Measurements from ENCODE around the gene CMKLR1. TPM values are rescaled to one million over a fixed set of nuclear protein-coding genes. Genes with fewer than 3 reads are reported as not detected.

Gene CMKLR1
- total RNA-seq, 3 donors from 2014 or later (not counting 1 experiment from before 2014, with no cell fraction given) = 40.7 to 99.1 (median 63.2) TPM

- no peak overlapping the region for H3K27ac Mint-ChIP-seq
- intact Hi-C loops (cut with micrococcal nuclease) = no loop called here
- H3K4me3 ChIP-seq (ENCODE audit: low read length) = no peak overlapping the region
- no peaks in the 10 kb centered on the region for H3K36me3 ChIP-seq (ENCODE audit: control insufficient read depth, insufficient read depth, low read length)
- H3K36me3 Mint-ChIP-seq = no peaks in the 10 kb centered on the region
- no peak for TF ChIP-seq CTCF (IDR thresholded peaks at IDR 0.05)
- DNase-seq = no peak
- no peak overlapping the region for H3K4me3 Mint-ChIP-seq
- no peaks in the 10 kb centered on the region for H3K27me3 ChIP-seq (ENCODE audit: control insufficient read depth, insufficient read depth, low read length)
- peaks cover 10% of the 10 kb centered on the region for H3K4me1 ChIP-seq (ENCODE audit: control insufficient read depth, insufficient read depth, low read length)
- ATAC-seq = no peak
- peaks cover 26 to 30% of the 10 kb centered on the region in 2 donors for H3K4me1 Mint-ChIP-seq
- no peaks in the 10 kb centered on the region for H3K9me3 Mint-ChIP-seq
- no peaks in the 10 kb centered on the region for H3K9me3 ChIP-seq (ENCODE audit: control insufficient read depth, insufficient read depth, low read length)
- H3K27me3 Mint-ChIP-seq (ENCODE audit: low read depth in 2 of 2) = no peaks in the 10 kb centered on the region
- no peak overlapping the region for H3K27ac ChIP-seq (ENCODE audit: low read length)
Measured at GRCh38 chr12:108277613-108278012, 61.5 kb downstream of the CMKLR1 start.

DNA sequence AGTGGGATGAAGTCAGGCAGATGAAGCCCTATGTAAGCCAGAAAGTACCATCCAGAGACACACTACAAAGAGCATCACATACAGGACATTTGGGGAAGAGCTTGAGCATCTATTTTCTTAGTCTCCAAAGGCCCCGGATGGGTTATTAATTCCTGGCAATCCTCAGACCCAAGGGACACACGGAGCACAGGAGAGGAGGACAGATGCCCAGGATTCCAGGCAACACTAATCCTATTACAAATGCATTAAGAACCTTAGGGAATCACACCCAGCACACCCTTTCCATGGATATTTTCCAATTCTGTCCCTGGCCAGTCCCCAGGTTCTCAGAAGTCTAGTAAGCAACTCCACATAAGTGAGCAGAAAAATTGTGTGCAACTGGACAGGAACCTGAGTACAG lies 65.9 kb downstream of the CMKLR1 start:
- Mint-ChIP-seq H3K27ac (no peak overlapping the region), H3K4me1 (peaks cover 22 to 24% of the 10 kb centered on the region in 2 donors), H3K27me3 (ENCODE audit: low read depth in 2 of 2) (no peaks in the 10 kb centered on the region), H3K4me3 (no peak overlapping the region), H3K36me3 (no peaks in the 10 kb centered on the region), H3K9me3 (no peaks in the 10 kb centered on the region)
- intact Hi-C loops (cut with micrococcal nuclease) = no loop called here
- ATAC-seq (no peak), DNase-seq (no peak)
- TF ChIP-seq CTCF (IDR thresholded peaks at IDR 0.05) = no peak
- Histone ChIP-seq H3K27me3 (ENCODE audit: control insufficient read depth, insufficient read depth, low read length) (no peaks in the 10 kb centered on the region), H3K4me3 (ENCODE audit: low read length) (no peak overlapping the region), H3K9me3 (ENCODE audit: control insufficient read depth, insufficient read depth, low read length) (no peaks in the 10 kb centered on the region), H3K27ac (ENCODE audit: low read length) (no peak overlapping the region), H3K4me1 (ENCODE audit: control insufficient read depth, insufficient read depth, low read length) (peaks cover 6% of the 10 kb centered on the region), H3K36me3 (ENCODE audit: control insufficient read depth, insufficient read depth, low read length) (no peaks in the 10 kb centered on the region)
- 79% methylated on average over 2 of the region's 2 CpGs for WGBS (ENCODE audit: insufficient coverage)

DNA sequence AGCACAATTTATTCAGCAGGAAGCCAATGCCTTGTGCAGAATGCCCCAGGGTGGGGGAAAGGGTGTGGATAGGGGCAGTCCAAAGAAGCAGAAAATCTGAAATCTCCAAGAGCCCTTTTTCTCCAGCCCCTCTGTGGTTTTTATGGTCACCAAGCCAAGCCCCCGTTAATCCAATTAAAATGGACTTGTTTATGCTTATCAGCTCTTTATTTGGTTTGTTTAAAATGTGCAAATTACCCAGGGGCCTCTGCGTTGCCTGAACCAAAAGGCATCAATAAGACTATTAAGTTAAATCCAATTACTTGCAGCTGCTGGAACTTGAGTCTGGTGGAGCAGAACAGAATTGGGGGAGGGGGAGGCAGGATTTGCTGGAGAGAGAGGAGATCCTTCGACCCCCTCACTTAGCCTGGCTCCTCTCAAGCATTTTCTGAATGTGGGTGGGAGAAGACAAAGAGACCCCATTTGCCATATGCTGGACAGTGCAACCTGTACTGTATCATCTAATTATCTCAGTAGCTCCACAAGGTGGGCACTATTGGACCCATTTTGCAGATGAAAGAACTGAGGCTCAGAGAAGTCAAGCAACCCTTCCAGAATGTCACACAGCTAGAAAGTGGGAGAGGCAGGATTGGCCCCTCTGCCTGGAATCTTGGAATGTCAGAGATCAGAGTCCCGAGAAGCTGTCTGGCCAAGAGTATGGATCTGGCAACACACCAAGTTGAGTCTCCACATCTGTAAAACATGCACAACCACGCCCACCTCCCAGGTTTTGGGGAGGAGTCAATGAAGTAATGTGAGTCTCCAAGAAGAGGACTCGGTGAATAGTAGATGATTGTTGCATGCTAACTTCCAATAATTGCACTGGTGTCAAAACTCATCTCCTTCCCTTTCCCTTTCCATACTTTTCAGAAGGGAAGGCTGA lies 66.9 kb downstream of the CMKLR1 start:
- H3K27ac Mint-ChIP-seq = no peak overlapping the region
- no peak overlapping the region for H3K4me3 Mint-ChIP-seq
- H3K36me3 Mint-ChIP-seq = no peaks in the 10 kb centered on the region
- ATAC-seq = no peak
- Histone ChIP-seq H3K9me3 (ENCODE audit: control insufficient read depth, insufficient read depth, low read length) (no peaks in the 10 kb centered on the region), H3K27me3 (ENCODE audit: control insufficient read depth, insufficient read depth, low read length) (no peaks in the 10 kb centered on the region), H3K27ac (ENCODE audit: low read length) (no peak overlapping the region), H3K4me1 (ENCODE audit: control insufficient read depth, insufficient read depth, low read length) (peaks cover 6% of the 10 kb centered on the region), H3K4me3 (ENCODE audit: low read length) (no peak overlapping the region), H3K36me3 (ENCODE audit: control insufficient read depth, insufficient read depth, low read length) (no peaks in the 10 kb centered on the region)
- no peaks in the 10 kb centered on the region for H3K27me3 Mint-ChIP-seq (ENCODE audit: low read depth in 2 of 2)
- intact Hi-C loops (cut with micrococcal nuclease) = no loop called here
- TF ChIP-seq CTCF (IDR thresholded peaks at IDR 0.05) = no peak
- no peaks in the 10 kb centered on the region for H3K9me3 Mint-ChIP-seq
- no peak for DNase-seq
- WGBS (ENCODE audit: insufficient coverage) = 84% methylated on average over 4 of the region's 6 CpGs
- peaks cover 22 to 24% of the 10 kb centered on the region in 2 donors for H3K4me1 Mint-ChIP-seq

DNA sequence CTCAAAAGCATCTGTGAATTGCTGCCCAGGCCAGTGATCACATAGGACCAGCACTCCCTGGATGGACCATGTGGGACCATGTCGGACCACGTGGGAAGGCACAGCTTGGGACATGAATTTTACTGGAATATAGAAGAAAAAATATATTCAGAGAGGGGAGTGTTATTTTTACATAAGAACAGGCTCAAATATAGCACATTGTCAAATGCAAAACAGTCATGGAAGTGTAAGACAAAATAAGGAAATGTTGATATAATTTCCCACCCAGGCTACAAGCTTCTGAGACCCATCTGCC lies 68.3 kb downstream of the CMKLR1 start:
- Mint-ChIP-seq H3K36me3 (no peaks in the 10 kb centered on the region), H3K9me3 (no peaks in the 10 kb centered on the region), H3K27ac (no peak overlapping the region), H3K27me3 (ENCODE audit: low read depth in 2 of 2) (no peaks in the 10 kb centered on the region), H3K4me3 (no peak overlapping the region), H3K4me1 (peaks cover 26 to 29% of the 10 kb centered on the region in 2 donors)
- no peak overlapping the region for H3K4me3 ChIP-seq (ENCODE audit: low read length)
- no peaks in the 10 kb centered on the region for H3K36me3 ChIP-seq (ENCODE audit: control insufficient read depth, insufficient read depth, low read length)
- no peak for ATAC-seq
- intact Hi-C loops (cut with micrococcal nuclease) = no loop called here
- H3K27me3 ChIP-seq (ENCODE audit: control insufficient read depth, insufficient read depth, low read length) = no peaks in the 10 kb centered on the region
- 86% methylated on average over 2 of the region's 2 CpGs for WGBS (ENCODE audit: insufficient coverage)
- no peak overlapping the region for H3K27ac ChIP-seq (ENCODE audit: low read length)
- peaks cover 6% of the 10 kb centered on the region for H3K4me1 ChIP-seq (ENCODE audit: control insufficient read depth, insufficient read depth, low read length)
- no peak for TF ChIP-seq CTCF (IDR thresholded peaks at IDR 0.05)
- no peak for DNase-seq
- H3K9me3 ChIP-seq (ENCODE audit: control insufficient read depth, insufficient read depth, low read length) = no peaks in the 10 kb centered on the region
